K562 (cell line): ENCODE measurements around the gene INTS1. TPM values are rescaled to one million over a fixed set of nuclear protein-coding genes. Genes with fewer than 3 reads are reported as not detected.

Experiments
- ARID1B ChIP-seq: fragments of 450-650 bp; IDR thresholded peaks from 2 replicates; pipeline ENCODE4 v1.6.1; 2016; ENCODE audit warnings: antibody characterized with exemption, mild to moderate bottlenecking, inconsistent platforms
- BCOR ChIP-seq: fragments of 450-650 bp; IDR thresholded peaks from 2 replicates; pipeline ENCODE4 v1.6.1; 2016
- CBX1 ChIP-seq: sonication (generic); IDR thresholded peaks from 2 replicates; pipeline ENCODE4 v1.6.1; 2016; ENCODE audit warnings: antibody characterized with exemption, low read depth, mild to moderate bottlenecking
- CC2D1A ChIP-seq: fragments of 450-650 bp; IDR thresholded peaks from 2 replicates; pipeline ENCODE4 v1.6.1; 2017; ENCODE audit warnings: mild to moderate bottlenecking
- CREM ChIP-seq: IDR thresholded peaks from 2 replicates; pipeline ENCODE4 v1.6.1; 2014; ENCODE audit warnings: antibody characterized with exemption, low read depth
- CTCFL ChIP-seq: IDR thresholded peaks from 2 replicates; pipeline ENCODE4 v1.6.1; 2011; ENCODE audit warnings: borderline replicate concordance, low read depth, mild to moderate bottlenecking, moderate library complexity, low read length; ENCODE audit not compliant: insufficient read depth, poor library complexity, severe bottlenecking
- FUS ChIP-seq: fragments of 200-400 bp; formaldehyde crosslinking; optimal IDR thresholded peaks from 2 replicates; pipeline ENCODE3; 2017; ENCODE audit warnings: low read depth, low read length
- HEY1 ChIP-seq: fragments of 250-450 bp; sonication (Bioruptor Pico); IDR thresholded peaks from 2 replicates; pipeline ENCODE4 v1.5.0; 2020; ENCODE audit warnings: mild to moderate bottlenecking, moderate library complexity, borderline replicate concordance
- JUN ChIP-seq, 2 experiments: sonication (generic) in 1 of 2; formaldehyde crosslinking in 1 of 2; IDR thresholded peaks; 2 replicates each; pipeline versions ENCODE4 v1.6.1 to v1.8.0; 2012 to 2022; ENCODE audit warnings: borderline replicate concordance in 2 of 2, mild to moderate bottlenecking in 2 of 2, improper control_type of control experiment in 1 of 2, low read depth in 1 of 2, low read length in 1 of 2, missing genetic modification reagents in 1 of 2
- MAFF ChIP-seq: IDR thresholded peaks from 2 replicates; pipeline ENCODE4 v1.6.1; 2012; ENCODE audit warnings: low read length, improper control_type of control experiment
- MYNN ChIP-seq, 2 experiments: sonication (generic); formaldehyde crosslinking in 1 of 2; IDR thresholded peaks; 2 replicates each; pipeline versions ENCODE4 v1.5.0 to v1.6.1; 2016 to 2020; ENCODE audit warnings: antibody characterized with exemption in 1 of 2, missing genetic modification reagents in 1 of 2
- POLR2G ChIP-seq: fragments of 200-400 bp; formaldehyde crosslinking; IDR thresholded peaks from 2 replicates; pipeline ENCODE4 v1.6.1; 2017; ENCODE audit warnings: low read depth, mild to moderate bottlenecking, antibody characterized with exemption, low read length, moderate library complexity
- PTBP1 ChIP-seq: fragments of 200-400 bp; formaldehyde crosslinking; IDR thresholded peaks from 2 replicates; pipeline ENCODE4 v1.6.1; 2017; ENCODE audit warnings: low read depth, low read length
- RB1 ChIP-seq: fragments of 450-650 bp; IDR thresholded peaks from 2 replicates; pipeline ENCODE4 v1.6.1; 2017; ENCODE audit warnings: low read depth, mild to moderate bottlenecking
- RBM34 ChIP-seq: fragments of 200-400 bp; formaldehyde crosslinking; IDR thresholded peaks from 2 replicates; pipeline ENCODE4 v1.6.1; 2018; ENCODE audit warnings: low read length, borderline replicate concordance; ENCODE audit not compliant: insufficient read depth
- TEAD2 ChIP-seq: fragments of 450-650 bp; IDR thresholded peaks from 2 replicates; pipeline ENCODE4 v1.6.1; 2016; ENCODE audit warnings: missing genetic modification characterization, control low read depth, missing compliant biosample characterization
- ZKSCAN1 ChIP-seq: fragments of 150-350 bp; IDR thresholded peaks from 2 replicates; pipeline ENCODE4 v1.6.1; 2016; ENCODE audit warnings: low read depth, low read length
- ZNF707 ChIP-seq: fragments of 250-450 bp; sonication (Bioruptor Pico); conservative IDR thresholded peaks from 2 replicates; pipeline ENCODE4 v1.8.0; 2022; ENCODE audit warnings: inconsistent platforms, mild to moderate bottlenecking, moderate library complexity
- ZNF766 ChIP-seq: fragments of 200-800 bp; sonication (Bioruptor generic); conservative IDR thresholded peaks from 2 replicates; pipeline ENCODE4 v1.6.1; 2016; ENCODE audit warnings: missing genetic modification characterization, missing compliant biosample characterization
- polyA plus RNA-seq, 8 experiments: library from polyadenylated mRNA; depleted of rRNA in 4 of 8; stranded (reverse) in 5 of 8; unstranded in 3 of 8; fragments of >200 nt; fragmentation: Nextera tagmentation in 2 of 8; fragmentation: Illumina TruSeq in 1 of 8; extraction: Ambion mirVana in 2 of 8; extraction: Trizol in 1 of 8; gene quantifications; 2 replicates each; pipeline versions ENCODE4 v1.2.1 to v1.2.3, GENCODE V29; 2011 to 2014; ENCODE audit warnings: inconsistent platforms in 1 of 8, missing spikeins in 1 of 8
- total RNA-seq, 7 experiments: library from RNA; depleted of rRNA in 6 of 7; stranded (reverse); fragments of >200 nt in 6 of 7; fragmentation: Illumina TruSeq in 2 of 7; extraction: Trizol in 2 of 7; gene quantifications; 2 replicates each; pipeline versions ENCODE4 v1.2.1 to v1.2.3, GENCODE V29; 2011 to 2021; ENCODE audit warnings: low replicate concordance in 1 of 7

INTS1 gene
- total and polyA plus RNA-seq, 9 of the 15 experiments (the other 6 are each of a cell fraction or from before 2014, with no cell fraction given), result 0.34 to 119 (median 18.5) TPM

GRCh38 chr7:1432411-1433082 lies 71.6 kb downstream of the INTS1 start (continued):
- no peak for TF ChIP-seq JUN (IDR thresholded peaks at IDR 0.05; ENCODE audit: borderline replicate concordance, low read depth, low read length)
- no peak for TF ChIP-seq JUN (CRISPR knock-in tag; IDR thresholded peaks at IDR 0.05; ENCODE audit: borderline replicate concordance)
- TF ChIP-seq ZKSCAN1, result no peak
- peak; percentile 42; the same call in 1 of the 2 replicates for TF ChIP-seq MYNN (IDR thresholded peaks at IDR 0.05)
- no peak for TF ChIP-seq MYNN (CRISPR knock-in tag; IDR thresholded peaks at IDR 0.05)
- no peak for TF ChIP-seq HEY1 (CRISPR knock-in tag)
- peak; percentile 51; the same call in 1 of the 2 replicates for TF ChIP-seq CREM
- no peak for TF ChIP-seq ZNF766 (CRISPR knock-in tag)
- TF ChIP-seq MAFF, result no peak
- 0 out of 2 replicates have a peak, but pooled peaks have one; percentile 61 for TF ChIP-seq CC2D1A
- no peak for TF ChIP-seq FUS
- no peak for TF ChIP-seq TEAD2 (tag)
- TF ChIP-seq BCOR, result peak; percentile 84
- TF ChIP-seq POLR2G, result 0 out of 2 replicates have a peak, but pooled peaks have one; percentile 27
- no peak for TF ChIP-seq RBM34
- TF ChIP-seq PTBP1, result peak; percentile 43; the same call in 1 of the 2 replicates
- peak; percentile 73 for TF ChIP-seq CTCFL
- TF ChIP-seq CBX1, result no peak
- 0 out of 2 replicates have a peak, but pooled peaks have one; percentile 16 for TF ChIP-seq RB1
- TF ChIP-seq ARID1B, result no peak
- no peak for TF ChIP-seq ZNF707 (CRISPR knock-in tag)
